Ishikawa (cell line): Measurements from ENCODE around the gene TUT1.
A peak's percentile ranks its signal among the peaks of the same experiment; 100 is the strongest.

ENCODE experiments used
- CEBPB ChIP-seq: IDR thresholded peaks from 2 replicates; pipeline ENCODE4 v1.6.1; 2012
- CREB1 ChIP-seq: IDR thresholded peaks from 2 replicates; pipeline ENCODE4 v1.6.1; 2012; ENCODE audit warnings: low read depth
- EGR1 ChIP-seq: IDR thresholded peaks from 2 replicates; pipeline ENCODE4 v1.6.1; 2012
- EP300 ChIP-seq: IDR thresholded peaks from 2 replicates; pipeline ENCODE4 v1.6.1; 2012; ENCODE audit warnings: borderline replicate concordance
- FOXM1 ChIP-seq: IDR thresholded peaks from 2 replicates; pipeline ENCODE4 v1.6.1; 2012; ENCODE audit warnings: low read depth, borderline replicate concordance
- MAX ChIP-seq: IDR thresholded peaks from 2 replicates; pipeline ENCODE4 v1.6.1; 2012
- NFIC ChIP-seq: IDR thresholded peaks from 2 replicates; pipeline ENCODE4 v1.6.1; 2012
- RAD21 ChIP-seq: IDR thresholded peaks from 2 replicates; pipeline ENCODE4 v1.6.1; 2012; ENCODE audit warnings: low read depth
- REST ChIP-seq: IDR thresholded peaks from 2 replicates; pipeline ENCODE4 v1.6.1; 2012; ENCODE audit warnings: low read depth, mild to moderate bottlenecking
- TAF1 ChIP-seq: IDR thresholded peaks from 2 replicates; pipeline ENCODE4 v1.6.1; 2012; ENCODE audit warnings: low read depth, mild to moderate bottlenecking
- TCF12 ChIP-seq: IDR thresholded peaks from 2 replicates; pipeline ENCODE4 v1.6.1; 2012; ENCODE audit warnings: low read depth
- TEAD4 ChIP-seq: IDR thresholded peaks from 2 replicates; pipeline ENCODE4 v1.6.1; 2012
- USF1 ChIP-seq: IDR thresholded peaks from 2 replicates; pipeline ENCODE4 v1.6.1; 2012
- YY1 ChIP-seq: IDR thresholded peaks from 2 replicates; pipeline ENCODE4 v1.6.1; 2012; ENCODE audit warnings: low read depth
- ZBTB7A ChIP-seq: IDR thresholded peaks from 2 replicates; pipeline ENCODE4 v1.6.1; 2012; ENCODE audit warnings: low read depth

TUT1 gene

GRCh38 chr11:62599069-62599696, 7.9 kb upstream of the TUT1 start:
- TF ChIP-seq MAX: peak; percentile 70
- TF ChIP-seq TAF1: peak; percentile 20; the same call in 1 of the 2 replicates
- peak; percentile 97 for TF ChIP-seq NFIC
- TF ChIP-seq CREB1: 0 out of 2 replicates have a peak, but pooled peaks have one; percentile 35
- TF ChIP-seq CEBPB: no peak
- peak; percentile 35; the same call in 1 of the 2 replicates for TF ChIP-seq EP300
- TF ChIP-seq USF1: 0 out of 2 replicates have a peak, but pooled peaks have one; percentile 12
- TF ChIP-seq EGR1: no peak

DNA sequence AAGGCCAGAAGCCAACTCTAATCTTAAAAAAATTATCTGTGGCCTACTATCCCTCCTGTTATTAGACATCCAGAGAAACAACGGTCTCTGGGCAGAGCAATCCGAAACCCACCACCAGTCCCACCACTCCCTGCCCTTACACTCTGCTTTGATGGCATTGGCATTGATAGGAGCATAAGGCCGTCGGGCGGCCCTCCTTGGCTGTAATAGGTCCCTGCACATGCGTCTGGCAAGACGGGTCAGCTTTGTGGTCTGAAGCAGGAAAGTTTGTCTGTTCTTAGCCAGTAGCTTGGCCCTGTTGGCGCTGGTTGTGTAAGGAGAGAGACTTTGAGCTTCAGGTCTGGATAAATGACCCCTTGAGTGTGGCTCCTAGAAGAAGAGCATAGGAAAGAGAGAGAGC, 3.8 kb upstream of the TUT1 start:
- TF ChIP-seq YY1 (no peak), FOXM1 (no peak), EGR1 (no peak), USF1 (no peak), TAF1 (no peak)

- TF ChIP-seq RAD21 (peak; percentile 50), MAX (peak; percentile 38; the same call in 1 of the 2 replicates), ZBTB7A (no peak)
These were observed 2.2 kb upstream of the TUT1 start for GRCh38 chr11:62593434-62594044.

- TF ChIP-seq TCF12 (no peak), YY1 (no peak), CREB1 (no peak), TEAD4 (no peak), USF1 (no peak), ZBTB7A (no peak), TAF1 (no peak), REST (no peak), MAX (no peak), EGR1 (no peak), FOXM1 (no peak), RAD21 (no peak), CEBPB (no peak), EP300 (no peak), NFIC (no peak)
These were observed 1.7 kb upstream of the TUT1 start for GRCh38 chr11:62592989-62593421.

GRCh38 chr11:62592146-62592815, 958 bp upstream of the TUT1 start:
- no peak for TF ChIP-seq CEBPB
- TF ChIP-seq TEAD4: no peak
- TF ChIP-seq YY1: no peak
- no peak for TF ChIP-seq FOXM1
- no peak for TF ChIP-seq CREB1
- TF ChIP-seq USF1: no peak
- no peak for TF ChIP-seq TCF12
- no peak for TF ChIP-seq MAX
- TF ChIP-seq RAD21: no peak
- no peak for TF ChIP-seq EP300
